ENCODE data around the gene ACTL10.
"Not testable (repeated sequence)": the region's sequence is repeated elsewhere in the genome, so short reads cannot be mapped to it uniquely, and the experiment has no call there.

ACTL10 gene

DNA sequence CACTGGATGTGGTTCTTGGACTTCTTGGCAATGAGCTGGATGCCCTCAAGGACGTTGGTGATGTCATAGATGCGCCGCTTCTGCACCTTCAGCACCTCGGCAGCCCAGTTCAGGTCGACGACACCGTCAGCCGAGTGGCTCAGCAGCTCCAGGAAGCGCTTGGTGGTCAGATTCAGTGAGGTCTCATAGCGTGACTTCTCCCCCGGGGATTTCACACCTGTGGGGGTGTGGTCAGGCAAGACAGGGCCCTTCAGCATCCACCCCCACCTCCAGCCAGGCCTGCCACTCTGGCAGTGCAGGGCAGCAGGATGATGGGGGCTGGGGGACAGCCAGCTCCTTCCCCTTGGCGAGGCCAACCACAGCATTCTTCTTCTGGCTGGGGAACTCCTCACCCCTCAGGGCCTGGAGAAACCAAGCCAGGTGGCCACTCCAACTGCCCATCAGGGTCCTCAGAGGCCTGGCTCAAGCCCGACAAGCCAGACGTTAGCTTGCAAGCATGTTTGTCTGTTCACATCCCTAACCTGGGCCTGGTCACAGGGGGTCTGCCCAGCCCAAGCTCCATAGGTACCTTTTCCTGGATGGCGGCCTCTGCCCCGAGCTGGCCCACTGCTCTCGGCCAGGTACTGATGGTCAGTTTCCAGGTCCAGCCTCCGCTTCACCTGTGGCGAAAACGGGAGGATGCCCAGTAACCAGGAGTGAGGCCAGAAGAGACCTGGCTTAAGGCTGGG is 13.2 kb downstream of the ACTL10 start:
- DNase-seq, result peak; percentile 77

DNA sequence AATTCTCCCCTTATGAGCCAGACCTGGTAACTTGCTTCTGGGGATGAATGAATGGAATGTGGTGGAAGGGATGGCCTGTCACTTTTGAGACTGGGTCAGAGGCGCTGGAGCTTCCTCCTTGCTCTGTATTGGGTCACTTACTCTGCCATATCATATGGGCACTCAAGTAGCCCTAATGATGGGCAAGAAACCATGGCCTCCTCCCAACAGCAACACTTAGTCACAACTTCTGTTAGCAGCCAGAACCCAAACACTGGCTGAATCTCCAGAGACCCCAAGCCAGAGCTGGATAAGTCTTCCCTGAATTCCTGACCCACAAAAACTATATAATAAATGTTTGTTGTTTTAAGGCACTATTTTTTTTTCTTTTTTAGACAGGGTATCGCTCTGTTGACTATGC is 13.9 kb downstream of the ACTL10 start:
- no peak for DNase-seq

- DNase-seq, result no peak
Observed at GRCh38 chr20:33681288-33681687, 14.5 kb downstream of the ACTL10 start.

DNA sequence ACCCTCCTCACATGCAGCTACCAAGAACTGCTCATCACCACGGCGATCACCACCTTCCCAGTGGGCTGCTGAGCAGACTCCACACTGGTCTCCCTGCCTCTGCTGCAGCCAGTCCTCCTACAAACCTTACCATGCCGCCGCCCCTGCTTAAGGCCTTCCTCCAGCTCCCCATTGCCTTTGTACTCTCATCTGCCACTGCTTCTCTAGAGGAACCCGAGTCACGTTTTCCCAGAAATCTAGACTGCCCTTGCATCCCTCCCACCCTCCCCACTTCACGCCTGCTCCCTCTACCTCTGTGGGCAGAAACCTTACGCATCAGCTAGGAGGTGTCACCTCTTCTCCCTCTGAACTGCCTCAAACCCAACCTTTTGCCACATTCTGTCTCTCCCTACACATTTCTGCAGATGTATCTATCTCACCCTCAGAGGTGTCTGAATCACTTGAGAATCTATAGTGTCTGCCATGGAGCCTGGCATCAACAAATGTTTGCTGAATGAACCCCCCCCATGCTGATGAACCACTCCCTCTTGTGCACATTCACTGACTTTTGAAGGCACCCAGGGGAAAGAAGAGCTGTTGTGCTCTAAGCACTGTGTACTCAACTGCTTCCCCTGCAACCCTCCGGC is 15.1 kb downstream of the ACTL10 start:
- no peak for DNase-seq

DNA sequence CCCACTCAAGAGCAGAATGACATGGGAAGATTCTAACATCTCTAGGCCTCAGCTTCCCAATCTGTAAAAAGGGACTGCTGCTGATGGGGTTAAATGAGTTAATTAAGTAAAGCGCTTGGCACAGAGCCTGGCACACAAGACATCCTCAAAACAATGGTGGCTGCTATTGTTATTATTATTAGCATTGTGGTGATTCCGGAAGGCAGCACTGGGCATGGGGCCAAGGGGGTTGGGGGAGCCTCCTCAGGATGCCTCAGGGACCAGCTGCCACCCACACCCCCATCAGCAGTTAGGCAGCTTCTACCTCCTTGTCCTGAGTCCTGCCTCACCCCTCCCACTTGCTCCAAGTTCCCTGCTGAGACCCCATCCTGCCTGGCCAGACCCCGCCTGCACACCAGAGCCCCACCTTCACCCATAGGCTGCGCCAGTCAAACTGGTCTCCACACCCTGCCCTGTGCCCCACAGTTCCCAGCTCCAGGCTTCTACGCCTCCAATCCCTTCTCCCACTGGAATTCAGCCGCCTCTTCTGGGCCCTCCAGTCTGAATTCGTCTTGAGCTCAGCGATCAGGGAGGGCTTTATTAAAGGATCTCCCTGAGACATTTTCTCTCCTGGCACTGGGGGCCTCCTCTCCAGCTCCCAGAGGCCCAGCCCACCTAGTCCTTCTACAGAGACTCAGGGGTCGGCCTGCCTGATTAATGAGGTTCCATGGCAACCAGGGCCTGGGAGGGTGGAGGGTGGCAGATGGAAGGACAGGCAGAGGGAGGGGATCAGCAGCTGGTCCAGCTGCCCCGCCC is 18.0 kb downstream of the ACTL10 start:
- no peak for DNase-seq

DNA sequence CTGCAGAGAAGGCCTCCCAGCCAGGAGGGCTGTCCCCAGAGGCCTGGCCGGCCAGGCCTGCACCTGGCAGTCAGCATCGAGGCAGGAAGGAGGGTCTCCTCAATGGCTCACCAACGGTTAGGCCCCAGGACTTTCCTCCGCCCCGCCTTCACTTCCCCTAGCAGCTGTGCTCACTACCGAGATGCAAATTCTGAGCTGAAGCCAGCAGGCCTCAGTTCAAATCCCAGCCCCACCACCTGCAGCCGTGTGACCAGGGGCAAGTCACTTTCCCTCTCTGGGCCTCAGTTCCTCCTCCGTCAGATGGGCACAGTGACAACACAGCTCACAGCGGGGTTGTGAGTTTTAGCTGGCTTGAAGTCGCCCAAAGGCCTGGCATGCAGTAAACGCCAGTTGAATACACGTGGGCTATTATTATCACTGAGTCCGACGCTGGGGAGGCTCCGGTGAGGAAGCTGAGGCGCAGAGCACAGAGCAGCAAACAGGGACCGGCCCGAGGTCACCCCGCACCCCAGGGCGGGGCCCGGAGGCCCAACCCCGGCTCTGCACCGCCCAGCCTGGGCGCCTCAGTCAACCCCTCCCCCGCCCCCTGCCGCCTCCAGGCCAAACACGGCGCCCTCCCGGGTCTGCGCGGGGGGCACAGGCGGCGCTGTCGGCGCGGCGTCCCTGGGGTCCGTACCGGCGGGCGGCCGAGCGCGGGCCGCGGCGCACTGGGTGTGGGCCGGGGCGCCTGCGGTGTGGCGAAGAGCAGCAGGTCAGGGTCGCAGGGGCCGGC is 18.8 kb downstream of the ACTL10 start:
- peak; percentile 47 for DNase-seq

DNA sequence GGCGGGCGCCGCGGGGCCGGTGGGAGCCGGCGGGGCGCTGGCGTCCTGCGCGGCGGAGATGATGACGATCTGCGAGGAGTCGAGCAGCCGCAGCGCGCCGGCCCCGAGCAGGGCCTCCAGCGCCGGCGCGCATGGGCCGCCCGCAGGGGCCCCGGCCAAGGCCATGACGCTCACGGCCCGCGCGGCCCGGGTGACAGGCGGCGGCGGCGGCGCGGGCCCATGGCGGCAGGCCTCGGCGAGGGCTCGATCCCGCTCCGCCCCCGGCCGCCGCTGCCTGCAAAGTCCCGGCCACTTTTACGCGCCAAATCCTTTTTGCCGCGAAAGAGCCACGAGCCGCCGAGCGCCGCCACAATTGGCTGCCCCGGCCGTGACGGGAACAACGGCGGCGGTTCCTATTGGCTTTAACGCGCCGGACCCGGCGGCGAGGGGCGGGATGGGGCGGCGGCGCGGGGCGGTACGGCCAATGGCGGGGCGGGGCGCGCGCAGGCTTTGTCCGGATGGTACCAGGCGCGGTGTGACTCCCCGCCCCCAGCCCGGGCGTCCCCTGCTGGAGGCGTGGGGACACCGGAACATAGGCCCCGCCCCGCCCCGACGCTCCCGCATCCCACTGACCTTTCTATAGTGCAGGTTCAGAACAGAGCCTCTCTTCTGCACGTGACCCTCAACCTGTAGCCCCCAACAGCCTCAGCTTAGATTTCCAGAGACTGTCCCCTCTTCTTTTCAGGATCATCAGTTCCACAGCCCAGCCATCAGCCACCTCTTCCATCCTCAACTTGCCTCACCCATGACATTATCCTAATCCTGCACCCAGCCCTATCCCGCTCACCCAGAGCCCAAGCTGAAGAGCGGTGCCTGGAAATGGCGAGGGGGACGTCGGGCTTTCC is 19.6 kb downstream of the ACTL10 start, which contains the start of gene E2F1:
E2F1 (minus strand) TSS at position 286 of the 884 bp plus-strand sequence; CDS start at position 165, 121 bp downstream.
- DNase-seq, result peak; percentile 94

- no peak for DNase-seq
Observed at GRCh38 chr20:33686984-33687366, 20.2 kb downstream of the ACTL10 start.

GRCh38 chr20:33687370-33687915 is 20.7 kb downstream of the ACTL10 start:
- DNase-seq, result peak; percentile 25

GRCh38 chr20:33687993-33688937 is 21.5 kb downstream of the ACTL10 start:
- no peak for DNase-seq

DNA sequence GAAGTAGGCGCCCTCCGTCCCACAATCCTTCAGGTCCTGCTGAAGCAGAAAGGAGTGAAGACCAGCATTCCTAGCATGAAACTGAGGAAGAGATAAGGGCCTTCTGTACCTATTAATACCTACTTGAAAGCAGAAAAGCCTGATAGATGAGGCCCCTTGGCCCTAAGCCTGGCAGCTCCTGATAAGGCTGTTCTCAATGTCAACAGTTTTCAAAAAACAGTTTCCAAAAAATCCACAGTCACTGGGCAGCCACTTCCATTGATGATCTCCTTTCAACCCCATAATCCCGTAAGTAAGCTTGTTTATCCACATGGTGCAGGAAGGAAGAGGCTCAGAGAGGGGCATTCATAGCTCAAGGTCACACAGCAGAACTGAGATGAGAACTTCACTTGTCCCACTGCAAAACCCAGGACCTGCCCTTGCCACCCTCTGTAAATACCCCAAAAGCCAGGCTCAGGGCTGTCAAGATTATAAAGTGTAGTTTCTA is 22.2 kb downstream of the ACTL10 start:
- DNase-seq, result no peak

DNA sequence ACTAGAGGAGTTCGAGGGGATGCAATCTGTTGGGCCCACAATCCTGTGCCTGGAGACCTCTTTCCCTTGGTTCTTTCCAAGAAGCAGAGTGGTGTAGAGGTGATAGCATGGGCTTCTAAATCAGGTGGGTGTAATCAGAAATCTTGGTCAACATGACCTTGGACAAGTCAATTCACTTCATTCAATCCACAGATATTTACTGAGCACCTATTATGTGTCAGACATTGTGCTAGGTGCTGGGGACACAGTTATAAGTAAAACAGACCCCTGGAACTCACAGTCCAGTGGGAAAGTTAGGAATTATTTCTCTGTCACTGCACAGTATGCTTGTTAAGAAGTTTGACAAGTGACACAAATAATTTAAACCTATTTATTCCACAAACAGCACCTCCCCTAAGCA is 22.8 kb downstream of the ACTL10 start:
- DNase-seq, result no peak

DNA sequence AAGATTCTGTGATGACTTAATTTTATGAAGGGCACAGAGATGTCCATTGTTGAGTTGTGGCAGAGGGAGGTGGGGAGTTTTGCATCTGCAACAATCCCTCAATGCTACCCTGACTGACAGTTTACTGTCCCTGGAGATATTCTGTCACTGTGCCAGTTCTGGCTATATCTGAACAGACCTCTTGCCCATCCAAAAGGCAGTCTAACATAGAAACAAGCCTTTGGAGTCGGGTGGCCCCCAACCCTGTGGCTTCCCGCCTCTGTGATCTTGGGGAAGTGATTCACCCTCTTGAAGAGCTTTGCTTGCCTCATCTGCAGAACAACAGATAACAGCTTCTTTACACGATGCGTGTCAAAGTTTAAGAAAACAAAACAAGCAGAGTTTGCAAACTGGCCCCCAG is 23.2 kb downstream of the ACTL10 start:
- peak; percentile 81 for DNase-seq

DNA sequence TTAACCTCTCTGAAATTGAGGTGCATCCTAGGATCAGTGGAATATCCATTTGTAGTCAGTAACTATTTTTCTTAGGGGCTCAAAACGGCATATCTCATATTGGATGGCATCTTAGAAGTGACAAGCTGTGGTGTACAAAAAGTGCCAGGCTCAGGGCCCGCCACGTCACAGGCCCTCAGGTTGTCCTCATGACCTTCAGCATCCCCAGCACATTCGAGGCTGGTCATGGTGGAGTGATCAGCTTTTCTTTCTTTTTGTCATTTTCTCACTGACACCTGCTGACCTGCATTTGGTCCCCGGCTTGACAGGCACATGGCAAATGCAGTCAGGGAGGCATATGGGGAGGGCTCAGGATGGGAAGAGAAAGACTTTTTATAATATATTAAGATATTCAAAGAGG is 26.5 kb downstream of the ACTL10 start:
- DNase-seq, result no peak

GRCh38 chr20:33693741-33694638 is 27.2 kb downstream of the ACTL10 start:
- DNase-seq, result no peak

DNA sequence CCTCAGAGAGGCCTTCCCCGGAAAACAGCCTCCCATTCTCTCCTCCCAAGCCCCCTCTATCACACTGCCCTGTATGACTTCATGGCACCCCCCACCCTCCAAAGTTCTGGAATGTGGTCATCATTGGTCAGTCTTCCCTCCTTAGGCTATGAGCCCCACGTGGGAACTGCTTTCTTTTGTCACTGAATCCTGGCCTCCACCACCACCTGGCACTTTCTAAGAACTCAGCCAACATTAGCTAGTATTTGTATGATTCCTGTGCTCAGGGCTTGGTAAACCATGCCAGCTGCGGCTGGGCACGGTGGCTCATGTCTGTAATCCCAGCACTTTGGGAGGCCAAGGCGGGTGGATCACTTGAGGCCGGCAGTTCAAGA is 27.9 kb downstream of the ACTL10 start:
- no peak for DNase-seq

DNA sequence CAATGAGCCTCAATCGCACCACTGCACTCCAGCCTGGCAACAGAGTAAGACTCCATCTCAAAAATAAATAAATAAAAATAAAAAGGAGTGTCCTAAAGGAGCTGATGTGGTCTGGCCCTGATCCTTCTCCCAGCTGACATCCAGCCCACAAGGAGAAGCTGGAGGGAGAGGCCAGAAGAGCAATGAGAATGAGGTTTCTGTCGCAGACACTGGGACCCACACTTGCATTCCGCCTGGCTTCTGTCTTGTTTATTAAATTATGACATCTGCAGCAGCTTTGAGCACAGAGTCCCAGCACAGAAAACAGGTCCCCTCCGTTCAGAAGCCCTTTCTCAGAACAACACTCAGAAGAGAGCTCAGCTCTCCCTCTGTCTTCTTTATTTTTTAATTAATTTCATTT is 29.7 kb downstream of the ACTL10 start:
- DNase-seq, result no peak

GRCh38 chr20:33697129-33697528 is 30.4 kb downstream of the ACTL10 start:
- no peak for DNase-seq

- not testable (repeated sequence) for DNase-seq
Observed at GRCh38 chr20:33698966-33699365, 32.2 kb downstream of the ACTL10 start.
